Right lobe of liver (tissue), 4 donors: ENCODE measurements around the gene KIR2DL4.
"Not testable (repeated sequence)": the region's sequence is repeated elsewhere in the genome, so short reads cannot be mapped to it uniquely, and the experiment has no call there.

Experiments
- POLR2A ChIP-seq: fragments of 450-650 bp; IDR thresholded peaks from one replicate; pipeline ENCODE4 v1.6.1; 2017; ENCODE audit warnings: antibody characterized with exemption, mild to moderate bottlenecking
- TF ChIP-seq, protein P1 (sequence below), 4 donors: fragments of 200-600 bp in 3 of 4; fragments of 450-650 bp in 1 of 4; IDR thresholded peaks; one replicate each; pipeline versions ENCODE4 v1.5.1 to v1.8.0; 2016 to 2022; ENCODE audit warnings: antibody characterized with exemption in 4 of 4, mild to moderate bottlenecking in 2 of 4
- donor health status: DM: no; HTN: no; CAD: no.
- donor health status: DM: no; HTN: no; CAD: no.
- donor health status: DM: no; HTN: yes; CAD: no.

GRCh38 chr19:54782916-54783315 is 20.5 kb upstream of the KIR2DL4 start:
- TF ChIP-seq, protein P1, sequence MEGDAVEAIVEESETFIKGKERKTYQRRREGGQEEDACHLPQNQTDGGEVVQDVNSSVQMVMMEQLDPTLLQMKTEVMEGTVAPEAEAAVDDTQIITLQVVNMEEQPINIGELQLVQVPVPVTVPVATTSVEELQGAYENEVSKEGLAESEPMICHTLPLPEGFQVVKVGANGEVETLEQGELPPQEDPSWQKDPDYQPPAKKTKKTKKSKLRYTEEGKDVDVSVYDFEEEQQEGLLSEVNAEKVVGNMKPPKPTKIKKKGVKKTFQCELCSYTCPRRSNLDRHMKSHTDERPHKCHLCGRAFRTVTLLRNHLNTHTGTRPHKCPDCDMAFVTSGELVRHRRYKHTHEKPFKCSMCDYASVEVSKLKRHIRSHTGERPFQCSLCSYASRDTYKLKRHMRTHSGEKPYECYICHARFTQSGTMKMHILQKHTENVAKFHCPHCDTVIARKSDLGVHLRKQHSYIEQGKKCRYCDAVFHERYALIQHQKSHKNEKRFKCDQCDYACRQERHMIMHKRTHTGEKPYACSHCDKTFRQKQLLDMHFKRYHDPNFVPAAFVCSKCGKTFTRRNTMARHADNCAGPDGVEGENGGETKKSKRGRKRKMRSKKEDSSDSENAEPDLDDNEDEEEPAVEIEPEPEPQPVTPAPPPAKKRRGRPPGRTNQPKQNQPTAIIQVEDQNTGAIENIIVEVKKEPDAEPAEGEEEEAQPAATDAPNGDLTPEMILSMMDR (IDR thresholded peaks at IDR 0.05): not testable (repeated sequence)
- TF ChIP-seq POLR2A: not testable (repeated sequence)
